WERI-Rb-1 (cell line): ENCODE data around the gene STRA8.

ENCODE experiments used
- DNase-seq: peaks from one replicate; pipeline ENCODE4 v3.0.0-alpha.2; 2020
- H3K27ac ChIP-seq: fragments of 250-450 bp; sonication (Bioruptor Pico); 2 replicates; pipeline ENCODE4 v1.5.1; 2020; ENCODE audit warnings: mild to moderate bottlenecking, moderate library complexity
- H3K27me3 ChIP-seq: fragments of 250-450 bp; sonication (Bioruptor Pico); 2 replicates; pipeline ENCODE4 v1.5.1; 2021; ENCODE audit warnings: mild to moderate bottlenecking, low read depth, moderate library complexity; ENCODE audit not compliant: insufficient read depth, severe bottlenecking
- H3K36me3 ChIP-seq: fragments of 250-450 bp; sonication (Bioruptor Pico); 2 replicates; pipeline ENCODE4 v1.5.1; 2020; ENCODE audit warnings: mild to moderate bottlenecking, moderate library complexity
- H3K4me3 ChIP-seq: 2 replicates; pipeline ENCODE4 v1.5.1; 2011; ENCODE audit warnings: low read depth, mild to moderate bottlenecking, control low read depth, low read length
- H3K9me3 ChIP-seq: fragments of 250-450 bp; sonication (Bioruptor Pico); 2 replicates; pipeline ENCODE4 v1.5.1; 2021; ENCODE audit warnings: mild to moderate bottlenecking, moderate library complexity; ENCODE audit not compliant: severe bottlenecking
- TF ChIP-seq, protein P1 (sequence below): IDR thresholded peaks from 2 replicates; pipeline ENCODE4 v1.5.1; 2011; ENCODE audit warnings: low read depth, mild to moderate bottlenecking, control low read depth, inconsistent platforms, low read length

The STRA8 gene

DNA sequence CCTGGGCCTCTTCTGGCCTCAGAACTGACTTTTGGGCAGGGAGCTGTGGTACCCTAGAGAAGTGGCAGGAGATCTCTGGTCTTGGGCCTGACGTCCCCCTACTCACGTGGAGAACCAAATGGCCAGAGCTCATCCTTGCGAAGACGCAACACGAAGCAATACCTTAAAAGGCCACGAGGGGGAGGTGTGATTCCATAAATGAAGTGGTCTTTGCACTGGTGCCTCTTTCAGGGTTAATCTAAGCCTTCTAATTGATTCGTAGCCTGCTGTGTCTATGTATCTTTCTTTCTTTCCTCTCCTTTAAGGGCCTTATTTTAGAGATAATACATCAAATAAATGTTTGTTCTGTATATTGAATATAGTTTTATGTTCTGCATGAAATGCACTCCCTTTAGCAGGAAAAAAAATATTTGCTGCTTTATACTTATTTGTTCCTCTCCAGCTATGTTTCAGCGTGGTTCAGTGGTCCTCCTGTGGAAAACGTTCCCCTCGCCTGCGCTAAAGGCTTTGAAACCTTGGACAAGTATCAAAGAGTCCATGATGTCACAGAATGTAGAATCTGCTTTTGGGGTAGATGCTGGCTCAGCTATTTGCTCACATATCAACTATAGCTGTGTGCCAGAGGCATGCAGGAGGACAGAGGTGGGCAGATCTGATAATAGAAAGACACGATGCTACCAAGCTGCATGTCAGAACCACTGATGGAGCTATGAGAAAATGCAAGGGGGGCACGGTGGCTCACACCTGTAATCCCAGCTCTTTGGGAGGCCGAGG is 41.0 kb downstream of the STRA8 start:
- peak; percentile 83 for DNase-seq
- TF ChIP-seq, protein P1, sequence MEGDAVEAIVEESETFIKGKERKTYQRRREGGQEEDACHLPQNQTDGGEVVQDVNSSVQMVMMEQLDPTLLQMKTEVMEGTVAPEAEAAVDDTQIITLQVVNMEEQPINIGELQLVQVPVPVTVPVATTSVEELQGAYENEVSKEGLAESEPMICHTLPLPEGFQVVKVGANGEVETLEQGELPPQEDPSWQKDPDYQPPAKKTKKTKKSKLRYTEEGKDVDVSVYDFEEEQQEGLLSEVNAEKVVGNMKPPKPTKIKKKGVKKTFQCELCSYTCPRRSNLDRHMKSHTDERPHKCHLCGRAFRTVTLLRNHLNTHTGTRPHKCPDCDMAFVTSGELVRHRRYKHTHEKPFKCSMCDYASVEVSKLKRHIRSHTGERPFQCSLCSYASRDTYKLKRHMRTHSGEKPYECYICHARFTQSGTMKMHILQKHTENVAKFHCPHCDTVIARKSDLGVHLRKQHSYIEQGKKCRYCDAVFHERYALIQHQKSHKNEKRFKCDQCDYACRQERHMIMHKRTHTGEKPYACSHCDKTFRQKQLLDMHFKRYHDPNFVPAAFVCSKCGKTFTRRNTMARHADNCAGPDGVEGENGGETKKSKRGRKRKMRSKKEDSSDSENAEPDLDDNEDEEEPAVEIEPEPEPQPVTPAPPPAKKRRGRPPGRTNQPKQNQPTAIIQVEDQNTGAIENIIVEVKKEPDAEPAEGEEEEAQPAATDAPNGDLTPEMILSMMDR = peak; percentile 77
- H3K4me3 ChIP-seq = no peak overlapping the region
- H3K36me3 ChIP-seq = no peaks in the 10 kb centered on the region
- H3K27me3 ChIP-seq = no peaks in the 10 kb centered on the region
- H3K9me3 ChIP-seq = peaks cover 8% of the 10 kb centered on the region
- peak overlapping the region; percentile 16; the same call in 1 of the 2 replicates for H3K27ac ChIP-seq

DNA sequence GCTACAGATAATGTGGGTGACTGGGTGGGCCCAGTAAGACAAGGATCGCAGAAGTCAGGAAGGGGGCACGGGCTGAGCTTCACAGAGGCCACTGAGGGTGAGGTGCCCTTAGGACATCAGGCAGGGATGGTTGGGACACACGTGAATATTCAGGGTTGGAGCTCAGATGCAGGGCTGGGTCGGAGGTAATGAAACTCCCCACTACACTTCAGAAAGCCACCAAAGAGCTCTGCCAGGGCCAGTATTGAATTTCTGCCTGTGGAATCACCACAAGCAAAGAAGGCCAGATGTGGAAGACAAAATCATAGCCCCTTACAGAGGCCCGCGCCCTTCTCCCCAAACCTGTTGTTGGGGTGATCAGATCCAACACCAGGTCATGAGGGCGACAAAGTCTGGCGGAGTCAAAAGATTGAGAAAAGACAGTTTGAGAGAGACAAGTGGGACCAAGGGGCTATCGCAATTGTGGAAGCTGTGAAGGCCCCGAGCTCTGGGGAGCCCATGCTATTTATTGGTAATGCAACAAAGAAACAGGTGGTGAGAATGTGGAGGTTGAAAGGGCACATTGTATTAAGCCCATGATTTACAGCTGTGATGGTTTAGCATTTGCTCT is 42.4 kb downstream of the STRA8 start:
- DNase-seq = no peak
- Histone ChIP-seq H3K36me3 (no peaks in the 10 kb centered on the region), H3K4me3 (no peak overlapping the region), H3K27ac (no peak overlapping the region), H3K27me3 (no peaks in the 10 kb centered on the region), H3K9me3 (peaks cover 8% of the 10 kb centered on the region)
- TF ChIP-seq, protein P1 = no peak

DNA sequence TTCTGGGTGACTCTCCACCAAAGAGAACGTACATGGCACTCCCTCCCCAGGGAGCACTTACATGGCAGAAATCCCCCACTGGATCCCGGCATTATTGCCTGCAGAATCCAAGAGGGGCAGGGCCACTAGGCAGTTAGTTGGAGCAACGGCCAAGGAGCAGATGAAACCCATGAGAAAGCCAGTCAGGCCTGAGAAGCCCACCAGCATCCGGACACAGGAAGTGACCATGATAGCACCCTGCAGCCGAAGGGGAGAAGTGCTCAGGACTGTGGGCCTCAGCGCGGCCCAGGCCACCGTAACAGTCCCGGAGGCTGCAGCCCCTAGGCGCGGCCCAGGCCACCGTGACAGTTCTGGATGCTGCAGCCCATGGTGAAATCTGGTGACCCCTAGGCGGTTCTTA is 43.5 kb downstream of the STRA8 start:
- no peaks in the 10 kb centered on the region for H3K27me3 ChIP-seq
- H3K27ac ChIP-seq = no peak overlapping the region
- TF ChIP-seq, protein P1 = no peak
- H3K36me3 ChIP-seq = no peaks in the 10 kb centered on the region
- DNase-seq = no peak
- H3K4me3 ChIP-seq = no peak overlapping the region
- peaks cover 8% of the 10 kb centered on the region for H3K9me3 ChIP-seq

DNA sequence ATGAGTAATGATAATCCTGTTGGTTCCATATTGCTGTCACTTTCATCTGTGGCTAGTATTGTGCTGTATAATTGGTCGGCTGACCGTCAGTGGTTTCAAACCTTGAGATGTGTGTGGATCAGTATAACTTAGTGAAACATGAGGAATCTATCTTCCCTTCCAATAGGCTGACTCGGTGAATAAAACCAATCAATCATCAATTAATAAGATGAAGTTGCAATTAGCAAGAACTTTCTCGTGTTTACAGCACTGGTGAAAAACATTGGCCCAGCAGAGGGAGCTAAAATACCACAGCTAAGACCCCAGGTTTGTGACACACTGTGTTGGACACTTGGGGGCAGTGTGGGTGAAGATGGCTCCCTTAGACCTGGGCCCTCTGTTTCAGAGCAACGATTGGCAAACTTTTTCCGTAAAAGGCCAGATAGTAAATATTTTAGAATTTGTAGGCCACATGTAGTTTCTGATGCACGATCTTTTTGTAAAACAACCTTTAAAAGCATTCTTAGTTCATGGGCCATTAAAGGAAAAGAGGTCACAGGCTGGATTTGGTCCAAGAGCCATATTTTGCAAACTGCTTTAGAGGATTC is 47.8 kb downstream of the STRA8 start:
- H3K4me3 ChIP-seq = no peak overlapping the region
- H3K9me3 ChIP-seq = peaks cover 3% of the 10 kb centered on the region
- no peaks in the 10 kb centered on the region for H3K27me3 ChIP-seq
- TF ChIP-seq, protein P1 = peak; percentile 89
- H3K27ac ChIP-seq = no peak overlapping the region
- peak; percentile 80 for DNase-seq
- H3K36me3 ChIP-seq = no peaks in the 10 kb centered on the region

DNA sequence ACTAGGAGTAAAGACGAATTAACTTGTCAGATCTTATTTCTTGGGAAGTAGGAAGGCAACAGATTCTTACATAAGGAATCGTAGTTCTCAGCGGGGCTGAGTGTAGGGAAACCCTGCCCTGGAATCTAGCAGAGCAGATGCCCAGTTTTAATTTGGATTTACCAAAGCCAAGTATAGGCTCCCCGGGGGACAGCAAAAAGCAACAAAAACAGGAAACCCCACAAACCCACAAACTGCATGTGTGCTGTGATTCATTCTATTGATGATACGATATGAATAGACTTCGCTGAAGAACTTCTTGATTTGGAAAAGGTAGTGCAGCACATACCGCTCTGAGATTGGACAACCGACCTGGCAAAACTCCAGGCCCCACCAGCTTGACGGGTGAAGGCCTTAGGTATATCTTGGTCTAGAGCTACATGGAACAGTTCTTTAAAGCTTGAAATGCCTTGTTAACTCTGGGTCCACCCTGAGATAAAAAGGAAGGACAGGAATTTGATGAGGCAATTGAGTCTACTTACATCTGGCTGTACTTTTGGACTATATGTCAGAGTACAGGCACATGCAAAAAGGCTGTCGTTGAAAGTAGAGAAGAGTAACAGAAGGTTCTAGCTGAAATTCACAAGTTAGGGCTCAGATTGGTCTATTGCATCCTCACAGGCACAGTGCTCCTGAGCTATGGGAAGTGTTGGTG is 49.1 kb downstream of the STRA8 start:
- no peak overlapping the region for H3K4me3 ChIP-seq
- DNase-seq = peak; percentile 18
- no peaks in the 10 kb centered on the region for H3K27me3 ChIP-seq
- TF ChIP-seq, protein P1 = no peak
- H3K9me3 ChIP-seq = no peaks in the 10 kb centered on the region
- no peak overlapping the region for H3K27ac ChIP-seq
- H3K36me3 ChIP-seq = no peaks in the 10 kb centered on the region
